ENCODE results near the gene COLGALT1. TPM values are rescaled to one million over a fixed set of nuclear protein-coding genes. Genes with fewer than 3 reads are reported as not detected.

COLGALT1 gene
- total RNA-seq, 1 donor from 2014 or later = 74.2 TPM

DNA sequence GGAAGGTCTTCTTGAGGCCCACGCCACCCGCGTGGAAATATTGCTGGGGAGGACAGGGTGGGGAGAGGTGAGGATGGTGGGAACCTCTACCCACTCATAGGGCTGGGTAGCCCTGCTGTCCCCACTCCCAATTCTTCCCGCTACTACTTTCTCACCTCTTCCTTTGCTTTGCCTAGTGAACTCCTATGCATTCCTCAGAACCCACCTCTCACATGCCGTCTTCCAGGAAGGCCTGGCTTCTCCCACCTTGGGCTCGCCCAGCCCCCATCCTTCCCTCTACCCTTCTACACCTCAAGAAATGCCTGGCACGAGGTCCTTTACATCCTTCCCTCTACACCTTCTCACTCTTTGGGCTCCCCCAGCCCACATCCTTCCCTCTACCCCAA is 62.4 kb downstream of the COLGALT1 start:
- TF ChIP-seq, protein P1, sequence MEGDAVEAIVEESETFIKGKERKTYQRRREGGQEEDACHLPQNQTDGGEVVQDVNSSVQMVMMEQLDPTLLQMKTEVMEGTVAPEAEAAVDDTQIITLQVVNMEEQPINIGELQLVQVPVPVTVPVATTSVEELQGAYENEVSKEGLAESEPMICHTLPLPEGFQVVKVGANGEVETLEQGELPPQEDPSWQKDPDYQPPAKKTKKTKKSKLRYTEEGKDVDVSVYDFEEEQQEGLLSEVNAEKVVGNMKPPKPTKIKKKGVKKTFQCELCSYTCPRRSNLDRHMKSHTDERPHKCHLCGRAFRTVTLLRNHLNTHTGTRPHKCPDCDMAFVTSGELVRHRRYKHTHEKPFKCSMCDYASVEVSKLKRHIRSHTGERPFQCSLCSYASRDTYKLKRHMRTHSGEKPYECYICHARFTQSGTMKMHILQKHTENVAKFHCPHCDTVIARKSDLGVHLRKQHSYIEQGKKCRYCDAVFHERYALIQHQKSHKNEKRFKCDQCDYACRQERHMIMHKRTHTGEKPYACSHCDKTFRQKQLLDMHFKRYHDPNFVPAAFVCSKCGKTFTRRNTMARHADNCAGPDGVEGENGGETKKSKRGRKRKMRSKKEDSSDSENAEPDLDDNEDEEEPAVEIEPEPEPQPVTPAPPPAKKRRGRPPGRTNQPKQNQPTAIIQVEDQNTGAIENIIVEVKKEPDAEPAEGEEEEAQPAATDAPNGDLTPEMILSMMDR (IDR thresholded peaks at IDR 0.05; ENCODE audit: insufficient read depth, low read length, severe bottlenecking) = no peak
- H3K27me3 ChIP-seq (ENCODE audit: control insufficient read depth, insufficient read depth, low read length) = no peaks in the 10 kb centered on the region
- no peak for FAIRE-seq

DNA sequence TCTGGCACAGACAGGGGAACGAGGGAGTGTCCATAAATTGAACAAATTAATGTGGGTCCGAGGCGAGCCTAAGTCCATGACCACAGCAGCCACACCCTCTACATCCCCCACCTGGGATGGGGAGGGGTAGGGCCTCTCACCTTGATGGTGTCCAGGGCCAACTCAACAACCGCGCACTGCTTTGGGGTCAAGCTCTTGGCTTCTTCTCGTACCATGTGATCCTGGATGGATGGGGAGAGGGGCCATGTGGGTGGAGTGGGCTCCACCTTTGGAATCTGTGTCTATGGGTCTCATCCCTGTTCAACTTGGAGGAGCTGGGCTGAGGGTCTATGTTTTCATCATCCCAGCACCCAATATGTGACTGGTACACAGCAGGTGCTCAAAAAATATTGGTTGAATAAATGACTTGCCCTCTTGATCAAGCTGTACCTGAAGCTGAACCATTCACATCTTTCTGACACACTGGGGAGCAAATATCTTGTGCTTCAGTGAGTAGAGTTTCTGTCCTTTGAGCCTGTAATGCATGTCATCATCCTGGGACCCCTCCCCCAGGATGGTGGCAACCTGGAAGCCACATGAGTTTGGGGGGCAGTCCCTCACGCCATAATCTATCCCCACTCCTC is 62.9 kb downstream of the COLGALT1 start:
- DNase-seq (ENCODE audit: low read depth) (no peak), FAIRE-seq (no peak)
- Histone ChIP-seq H3K36me3 (ENCODE audit: control insufficient read depth, insufficient read depth, low read length) (no peaks in the 10 kb centered on the region), H3K4me3 (ENCODE audit: low read depth, low read length) (no peak overlapping the region), H3K27me3 (ENCODE audit: control insufficient read depth, insufficient read depth, low read length) (no peaks in the 10 kb centered on the region)
- TF ChIP-seq, protein P1 (IDR thresholded peaks at IDR 0.05; ENCODE audit: insufficient read depth, low read length, severe bottlenecking) = no peak

More for the DNA sequence above, 62.4 kb downstream of the COLGALT1 start:
- Histone ChIP-seq H3K4me3 (ENCODE audit: low read depth, low read length) (no peak overlapping the region), H3K36me3 (ENCODE audit: control insufficient read depth, insufficient read depth, low read length) (no peaks in the 10 kb centered on the region)
- no peak for DNase-seq (ENCODE audit: low read depth)

DNA sequence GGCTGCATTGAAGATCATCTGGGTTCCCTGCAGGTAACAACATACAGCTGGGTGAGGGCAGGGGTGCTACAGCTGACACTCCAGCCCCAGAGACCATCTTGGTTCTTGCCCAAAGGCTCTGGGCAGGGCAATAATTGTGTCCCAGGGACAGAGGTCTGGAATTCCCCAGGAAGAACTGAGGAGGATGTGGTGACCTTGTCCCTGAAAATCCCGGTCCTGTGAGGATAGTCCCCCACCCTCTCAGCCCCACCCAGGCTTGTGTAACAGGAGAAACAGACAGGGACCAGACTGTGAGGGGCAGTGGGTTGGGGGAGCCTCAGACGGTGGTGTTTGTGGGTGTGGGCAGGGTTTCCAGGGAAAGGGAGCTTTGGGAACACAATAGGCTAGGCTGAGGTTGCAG is 63.5 kb downstream of the COLGALT1 start:
- TF ChIP-seq, protein P1 (IDR thresholded peaks at IDR 0.05; ENCODE audit: insufficient read depth, low read length, severe bottlenecking) = no peak
- no peaks in the 10 kb centered on the region for H3K27me3 ChIP-seq (ENCODE audit: control insufficient read depth, insufficient read depth, low read length)
- H3K36me3 ChIP-seq (ENCODE audit: control insufficient read depth, insufficient read depth, low read length) = no peaks in the 10 kb centered on the region
- DNase-seq (ENCODE audit: low read depth) (no peak), FAIRE-seq (peak; percentile 73)
- no peak overlapping the region for H3K4me3 ChIP-seq (ENCODE audit: low read depth, low read length)

DNA sequence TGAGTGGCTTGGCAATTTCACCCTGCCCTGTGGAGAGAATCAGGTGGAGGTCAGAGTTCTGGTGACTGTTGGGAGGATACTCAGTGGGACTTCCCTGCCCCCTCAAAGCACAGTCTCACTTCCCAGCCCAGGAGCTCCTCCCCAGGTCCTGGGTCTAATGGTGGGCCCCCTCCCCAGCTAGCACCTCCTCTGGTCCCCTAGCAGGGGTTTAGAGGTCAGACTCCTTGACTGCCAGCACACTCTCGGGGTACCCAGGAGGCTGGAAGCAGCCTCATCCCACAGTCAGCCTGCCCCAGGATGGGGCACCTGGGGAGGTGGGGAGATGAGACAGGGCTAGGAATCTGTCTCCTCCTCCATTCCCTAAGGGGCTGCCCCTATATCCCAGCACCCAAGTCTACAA is 65.2 kb downstream of the COLGALT1 start:
- DNase-seq (ENCODE audit: low read depth) = no peak
- no peak for FAIRE-seq
- Histone ChIP-seq H3K27me3 (ENCODE audit: control insufficient read depth, insufficient read depth, low read length) (no peaks in the 10 kb centered on the region), H3K4me3 (ENCODE audit: low read depth, low read length) (no peak overlapping the region), H3K36me3 (ENCODE audit: control insufficient read depth, insufficient read depth, low read length) (no peaks in the 10 kb centered on the region)
- TF ChIP-seq, protein P1 (IDR thresholded peaks at IDR 0.05; ENCODE audit: insufficient read depth, low read length, severe bottlenecking) = no peak

DNA sequence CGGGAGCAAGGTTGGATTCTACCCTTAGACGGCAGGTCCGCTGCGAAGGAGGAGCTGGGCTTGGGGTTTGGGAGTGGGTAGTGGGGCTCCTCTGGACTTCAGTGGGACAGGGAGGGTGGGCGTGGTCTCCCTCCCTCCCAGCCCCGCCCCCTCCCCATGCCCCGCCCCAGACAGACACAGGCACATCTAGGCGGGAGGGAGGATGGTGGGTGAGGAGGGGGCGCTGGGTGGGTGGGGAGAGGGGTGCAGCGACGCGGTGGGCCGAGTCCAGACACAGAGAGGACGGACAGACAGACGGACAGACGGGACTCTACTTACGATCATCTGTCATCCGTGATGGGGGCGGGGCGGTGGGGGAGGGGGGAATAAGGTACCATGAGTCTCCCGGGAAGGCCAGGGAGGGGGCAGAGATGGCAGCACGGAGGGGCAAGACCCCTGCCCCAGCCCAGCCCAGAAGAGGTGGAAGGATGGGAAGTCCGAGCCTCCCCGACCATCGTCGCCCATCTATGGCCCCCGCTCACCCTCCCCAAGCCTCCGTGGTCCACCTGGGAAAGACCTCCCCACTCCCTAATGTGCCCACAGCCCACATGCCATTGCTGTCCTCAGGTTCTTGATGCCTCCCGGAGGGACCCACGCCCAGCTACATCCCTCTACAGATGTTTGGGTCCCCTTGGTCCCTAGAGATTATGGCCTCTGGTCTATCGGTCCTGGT is 67.9 kb downstream of the COLGALT1 start:
- no peak for FAIRE-seq
- DNase-seq (ENCODE audit: low read depth) = no peak
- H3K4me3 ChIP-seq (ENCODE audit: low read depth, low read length) = no peak overlapping the region
- TF ChIP-seq, protein P1 (IDR thresholded peaks at IDR 0.05; ENCODE audit: insufficient read depth, low read length, severe bottlenecking) = no peak
- no peaks in the 10 kb centered on the region for H3K27me3 ChIP-seq (ENCODE audit: control insufficient read depth, insufficient read depth, low read length)
- H3K36me3 ChIP-seq (ENCODE audit: control insufficient read depth, insufficient read depth, low read length) = no peaks in the 10 kb centered on the region
